Heart left ventricle (tissue), 13 donors: ENCODE data around the gene RAB6A.

Source experiments
- POLR2A ChIP-seq, 2 donors: fragments of 450-650 bp; IDR thresholded peaks; one replicate each; pipeline ENCODE4 v1.6.1; 2017; ENCODE audit warnings: antibody characterized with exemption in 2 of 2, mild to moderate bottlenecking in 2 of 2, moderate library complexity in 2 of 2
- TF ChIP-seq, protein P1 (sequence below), 12 donors: fragments of 200-600 bp; sonication (generic) in 4 of 12; IDR thresholded peaks; one replicate each; pipeline versions ENCODE4 v1.5.0 to v1.8.0; 2018 to 2022; ENCODE audit warnings: antibody characterized with exemption in 12 of 12, mild to moderate bottlenecking in 5 of 12
- donor health status: ischemic (EF 13 %, LVEDD 7.1; RV severe dilation, severe dysfunction).
- donor health status: DM: no; HTN: yes; CAD: no.
- donor health status: DM: no; HTN: no; CAD: no.
- donor health status: ischemic (EF 25% LVEDD 6.9; RV normal size, moderate dysfunction).
- donor health status: ischemic (EF 25% LVEDD 5.7; RV mildly dilated, moderate dysfunction).
- donor health status: ischemic (EF 35%, LVEDD 5.7; RV mildly dilated, moderate dysfunction).
- donor health status: nonischemic (EF 11% LVEDD 7.7; RV severe dilation, severe dysfunction).
- donor health status: DM: yes; HTN: yes; CAD: no.
- donor health status: PGD.
- donor health status: ischemic (EF 29% LVEDD 5.4; RV normal size, mild dysfunction).
- donor health status: nonischemic (EF 23%, LVEDD 6.1; RV moderate dilation, normal function).

DNA sequence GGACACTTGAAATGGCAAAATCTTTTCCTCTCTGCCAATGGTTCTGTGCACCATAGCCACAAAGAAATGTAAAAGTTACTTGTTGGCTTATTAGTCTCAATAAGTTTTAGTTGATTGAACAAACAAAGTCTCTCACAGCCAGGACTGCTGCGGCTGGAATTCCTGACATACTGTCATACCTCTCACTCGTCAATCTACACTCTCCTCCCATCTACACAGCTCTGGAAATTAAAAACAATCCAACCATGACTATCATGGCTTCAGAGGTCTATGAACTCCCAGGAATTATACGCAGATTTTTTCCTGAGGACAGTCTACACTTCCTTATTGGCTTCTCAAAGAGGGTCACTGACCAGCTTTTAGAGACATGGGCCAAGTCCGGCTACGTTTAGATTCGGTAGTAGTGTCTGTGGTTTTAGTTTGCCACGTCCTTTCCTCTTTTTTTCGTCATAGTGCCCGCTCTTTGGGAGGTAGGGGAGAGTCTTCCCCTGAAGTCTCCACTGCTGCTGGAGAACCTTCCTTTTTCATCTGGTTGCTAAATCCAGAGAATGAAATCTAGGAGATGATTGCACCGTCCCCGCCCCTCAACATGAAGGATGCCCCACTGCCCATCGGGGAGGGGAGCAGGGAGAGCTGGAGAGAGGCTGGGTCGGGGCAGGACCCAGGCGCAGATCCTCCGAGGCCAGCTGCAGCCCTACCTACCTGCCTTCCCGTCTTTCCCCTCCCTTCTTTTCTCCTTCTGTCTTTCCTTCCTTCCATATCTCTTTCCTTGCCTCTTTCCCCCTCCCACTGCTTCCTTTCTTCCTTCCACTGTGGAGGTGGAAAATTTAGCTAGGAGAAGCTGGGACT, 115.5 kb downstream of the RAB6A start:
- TF ChIP-seq, protein P1, sequence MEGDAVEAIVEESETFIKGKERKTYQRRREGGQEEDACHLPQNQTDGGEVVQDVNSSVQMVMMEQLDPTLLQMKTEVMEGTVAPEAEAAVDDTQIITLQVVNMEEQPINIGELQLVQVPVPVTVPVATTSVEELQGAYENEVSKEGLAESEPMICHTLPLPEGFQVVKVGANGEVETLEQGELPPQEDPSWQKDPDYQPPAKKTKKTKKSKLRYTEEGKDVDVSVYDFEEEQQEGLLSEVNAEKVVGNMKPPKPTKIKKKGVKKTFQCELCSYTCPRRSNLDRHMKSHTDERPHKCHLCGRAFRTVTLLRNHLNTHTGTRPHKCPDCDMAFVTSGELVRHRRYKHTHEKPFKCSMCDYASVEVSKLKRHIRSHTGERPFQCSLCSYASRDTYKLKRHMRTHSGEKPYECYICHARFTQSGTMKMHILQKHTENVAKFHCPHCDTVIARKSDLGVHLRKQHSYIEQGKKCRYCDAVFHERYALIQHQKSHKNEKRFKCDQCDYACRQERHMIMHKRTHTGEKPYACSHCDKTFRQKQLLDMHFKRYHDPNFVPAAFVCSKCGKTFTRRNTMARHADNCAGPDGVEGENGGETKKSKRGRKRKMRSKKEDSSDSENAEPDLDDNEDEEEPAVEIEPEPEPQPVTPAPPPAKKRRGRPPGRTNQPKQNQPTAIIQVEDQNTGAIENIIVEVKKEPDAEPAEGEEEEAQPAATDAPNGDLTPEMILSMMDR (IDR thresholded peaks at IDR 0.05): no peak
- TF ChIP-seq POLR2A (IDR thresholded peaks at IDR 0.05): no peak
